CD4-positive, alpha-beta T cell treated with Interleukin-4 for 4 hours (primary cell): ENCODE results near the gene ECHS1.

ENCODE experiments used
- DNase-seq: peaks from one replicate; pipeline ENCODE4 v3.0.0-alpha.2; 2020

ECHS1 gene

GRCh38 chr10:133338080-133339071 lies 34.8 kb downstream of the ECHS1 start:
- DNase-seq, result no peak

GRCh38 chr10:133337370-133337725 lies 35.8 kb downstream of the ECHS1 start:
- DNase-seq, result no peak

- peak; percentile 86 for DNase-seq
Measured at GRCh38 chr10:133336577-133337369, 36.4 kb downstream of the ECHS1 start, which contains the start of gene CALY. Gene CALY (minus strand): TSS chr10:133336896. CDS start chr10:133328989, 7,907 bp downstream.

- DNase-seq, result no peak
Measured at GRCh38 chr10:133336118-133336576, 37.0 kb downstream of the ECHS1 start.

- peak; percentile 75 for DNase-seq
Measured at GRCh38 chr10:133335246-133336117, 37.7 kb downstream of the ECHS1 start.

- no peak for DNase-seq
Measured at GRCh38 chr10:133334503-133335245, 38.5 kb downstream of the ECHS1 start.

- DNase-seq, result no peak
Measured at GRCh38 chr10:133332936-133333699, 40.0 kb downstream of the ECHS1 start.

- peak; percentile 81 for DNase-seq
Measured at GRCh38 chr10:133329491-133330202, 43.5 kb downstream of the ECHS1 start.

GRCh38 chr10:133328358-133329343 lies 44.5 kb downstream of the ECHS1 start:
- DNase-seq, result no peak

- no peak for DNase-seq
Measured at GRCh38 chr10:133327651-133328357, 45.4 kb downstream of the ECHS1 start.

- DNase-seq, result no peak
Measured at GRCh38 chr10:133326745-133327650, 46.2 kb downstream of the ECHS1 start.

- no peak for DNase-seq
Measured at GRCh38 chr10:133326223-133326551, 47.0 kb downstream of the ECHS1 start.

GRCh38 chr10:133325440-133326222 lies 47.5 kb downstream of the ECHS1 start:
- no peak for DNase-seq

- DNase-seq, result no peak
Measured at GRCh38 chr10:133324857-133325260, 48.3 kb downstream of the ECHS1 start.

- peak; percentile 55 for DNase-seq
Measured at GRCh38 chr10:133324198-133324792, 48.9 kb downstream of the ECHS1 start.
